AG09319 (cell line): ENCODE results near the gene PADI2.

ENCODE experiments used
- DNase-seq: peaks from one replicate; pipeline ENCODE4 v3.0.0-alpha.2; 2010; ENCODE audit warnings: low read depth; ENCODE audit errors: extremely low read depth
- TF ChIP-seq, protein P1 (sequence below): IDR thresholded peaks from 2 replicates; pipeline ENCODE4 v1.5.1; 2011; ENCODE audit warnings: low read depth, mild to moderate bottlenecking, inconsistent platforms, low read length, moderate library complexity

Gene PADI2

DNA sequence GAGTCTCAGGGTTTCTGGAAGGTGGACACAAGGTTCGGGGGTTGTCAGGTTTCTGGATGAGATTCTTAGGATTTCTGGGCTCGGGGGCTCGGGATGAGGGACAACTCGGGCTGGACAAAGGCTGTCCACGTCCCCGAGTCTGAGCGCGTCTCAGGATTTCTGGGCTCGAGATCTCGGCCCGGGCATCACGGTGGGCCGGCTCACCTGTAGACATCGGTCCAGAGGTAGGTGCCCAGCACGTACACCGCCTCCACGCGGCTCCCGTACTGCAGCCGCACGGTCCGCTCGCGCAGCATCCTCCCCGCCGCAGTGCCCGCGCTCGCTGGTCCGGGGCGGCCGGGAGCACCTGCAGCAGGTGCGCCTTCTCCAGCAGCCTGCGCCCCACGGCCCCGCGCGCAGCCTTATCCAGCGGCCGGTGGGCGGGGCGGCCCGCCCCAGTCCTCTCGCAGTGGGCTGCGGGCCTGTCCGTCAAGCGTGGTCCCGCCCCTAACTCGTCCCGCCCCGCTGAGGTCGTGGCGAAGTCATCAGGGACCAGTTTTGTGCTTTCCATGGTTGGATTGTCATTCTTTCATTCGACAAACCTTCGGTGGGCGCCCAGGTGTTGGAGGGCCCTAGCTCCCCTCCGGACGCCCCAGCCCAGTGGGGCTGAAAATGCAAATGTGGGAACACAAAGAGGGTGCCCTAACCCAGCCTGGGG is at the start of gene PADI2:
TSS of gene PADI2 (minus strand) at position 376 of the 697 bp plus-strand sequence. CDS start at position 296, 80 bp downstream.
- DNase-seq: no peak
- TF ChIP-seq, protein P1, sequence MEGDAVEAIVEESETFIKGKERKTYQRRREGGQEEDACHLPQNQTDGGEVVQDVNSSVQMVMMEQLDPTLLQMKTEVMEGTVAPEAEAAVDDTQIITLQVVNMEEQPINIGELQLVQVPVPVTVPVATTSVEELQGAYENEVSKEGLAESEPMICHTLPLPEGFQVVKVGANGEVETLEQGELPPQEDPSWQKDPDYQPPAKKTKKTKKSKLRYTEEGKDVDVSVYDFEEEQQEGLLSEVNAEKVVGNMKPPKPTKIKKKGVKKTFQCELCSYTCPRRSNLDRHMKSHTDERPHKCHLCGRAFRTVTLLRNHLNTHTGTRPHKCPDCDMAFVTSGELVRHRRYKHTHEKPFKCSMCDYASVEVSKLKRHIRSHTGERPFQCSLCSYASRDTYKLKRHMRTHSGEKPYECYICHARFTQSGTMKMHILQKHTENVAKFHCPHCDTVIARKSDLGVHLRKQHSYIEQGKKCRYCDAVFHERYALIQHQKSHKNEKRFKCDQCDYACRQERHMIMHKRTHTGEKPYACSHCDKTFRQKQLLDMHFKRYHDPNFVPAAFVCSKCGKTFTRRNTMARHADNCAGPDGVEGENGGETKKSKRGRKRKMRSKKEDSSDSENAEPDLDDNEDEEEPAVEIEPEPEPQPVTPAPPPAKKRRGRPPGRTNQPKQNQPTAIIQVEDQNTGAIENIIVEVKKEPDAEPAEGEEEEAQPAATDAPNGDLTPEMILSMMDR: no peak

DNA sequence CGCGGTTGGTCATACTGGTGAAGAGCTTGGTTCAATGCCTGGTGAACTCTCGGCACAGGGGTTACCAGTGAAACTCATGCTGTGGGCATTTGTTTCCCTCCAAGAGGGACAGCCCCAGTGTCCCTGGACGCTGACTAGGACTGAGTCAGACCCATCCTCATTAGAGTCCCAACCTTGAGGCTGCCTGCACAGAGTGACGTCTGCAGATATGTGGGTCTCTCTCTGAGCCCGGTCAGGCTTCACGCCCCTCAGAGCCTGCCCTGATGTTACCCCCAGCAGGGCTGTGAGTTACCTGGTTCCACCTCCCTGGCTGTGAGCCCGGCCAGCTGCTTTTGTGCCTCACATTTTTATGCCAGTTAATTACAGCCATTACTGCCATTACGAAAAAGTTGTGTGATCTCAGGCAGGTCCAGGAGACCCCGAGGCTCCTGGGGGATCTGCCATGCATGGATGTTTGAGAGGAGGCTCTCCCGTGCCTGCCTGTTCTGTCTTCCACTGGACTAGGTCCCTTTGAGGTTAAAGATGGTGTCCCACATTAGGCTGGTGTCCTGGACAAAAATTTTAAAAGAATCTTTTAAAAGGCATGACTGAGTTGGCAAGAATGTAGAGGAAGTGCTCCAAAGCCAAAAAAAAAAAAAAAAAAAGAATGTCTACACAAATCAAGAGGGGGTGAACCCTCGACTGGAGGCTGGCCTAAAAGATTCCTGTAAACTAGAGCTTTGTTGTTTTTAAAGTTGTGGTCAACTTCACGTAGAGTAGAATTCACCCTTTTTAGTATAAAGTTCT is 49.0 kb upstream of the PADI2 start:
- DNase-seq: no peak

DNA sequence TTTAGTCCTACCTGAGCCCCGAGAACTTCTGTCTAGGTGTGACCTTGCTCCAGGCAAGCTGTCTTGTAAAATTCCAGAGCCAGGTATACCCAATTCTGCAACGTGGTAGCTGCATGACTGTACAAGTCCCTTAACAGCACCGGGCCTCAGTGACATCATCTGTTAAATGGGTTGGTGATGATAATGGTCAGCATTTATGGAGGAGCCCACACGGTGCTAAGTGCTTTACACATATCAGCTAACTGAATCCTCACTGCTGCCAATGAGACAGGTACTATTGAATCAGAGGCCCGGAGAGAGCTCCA is 48.5 kb upstream of the PADI2 start:
- DNase-seq: no peak
- TF ChIP-seq, protein P1: no peak

More for the DNA sequence above, 49.0 kb upstream of the PADI2 start:
- TF ChIP-seq, protein P1: no peak

DNA sequence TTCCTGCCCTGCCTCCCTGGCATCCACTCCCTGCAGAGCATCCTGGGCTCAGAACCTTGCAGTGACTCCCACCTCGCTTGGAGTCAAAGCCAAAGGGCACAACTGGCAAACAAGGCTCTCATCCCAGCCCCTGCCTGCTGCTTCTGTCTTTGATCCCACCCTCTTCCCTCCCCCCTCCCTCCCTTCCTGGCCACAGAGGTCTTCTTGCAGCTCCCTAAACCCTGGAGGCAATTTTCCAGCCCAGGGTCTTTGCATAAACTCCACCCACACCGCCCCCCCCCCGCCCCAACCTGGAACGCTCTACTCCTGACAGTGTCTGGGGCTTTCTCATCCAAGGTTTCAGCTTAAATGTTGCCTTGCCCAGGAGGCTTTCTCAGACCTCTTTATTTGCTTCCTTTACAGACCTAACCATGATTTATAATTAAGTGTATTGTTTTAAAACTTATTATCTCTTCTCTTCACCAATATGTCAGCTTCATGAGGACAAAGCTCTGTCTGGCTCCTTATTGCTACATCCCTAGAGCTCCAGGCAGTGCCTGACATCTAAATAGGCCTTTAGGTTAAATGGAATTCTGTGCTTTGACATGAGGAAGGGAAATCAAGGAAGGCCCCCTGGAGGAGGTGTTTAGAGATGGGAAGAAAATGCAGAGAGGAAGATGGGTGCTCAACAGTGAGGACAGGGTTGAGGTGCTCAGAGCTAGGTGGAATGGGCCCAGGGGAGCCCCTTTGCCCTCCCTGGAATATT is 48.0 kb upstream of the PADI2 start:
- TF ChIP-seq, protein P1: no peak
- no peak for DNase-seq

DNA sequence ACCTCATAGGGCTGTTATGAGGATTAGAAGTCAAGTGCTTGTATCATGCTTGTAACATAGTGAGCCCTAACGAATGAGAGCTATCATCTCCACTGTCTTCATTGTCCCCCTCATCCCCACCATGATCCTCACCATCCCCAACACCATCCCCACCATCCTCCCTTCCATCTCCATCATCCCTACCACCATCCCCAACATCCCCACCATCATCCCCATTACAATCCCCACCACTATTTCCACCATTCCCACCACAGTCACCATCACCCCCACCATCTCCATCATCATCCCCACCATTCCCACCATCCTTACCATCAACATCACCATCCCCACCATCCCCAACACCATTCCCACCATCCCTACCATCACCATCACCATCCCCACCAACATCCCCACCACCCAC is 46.6 kb upstream of the PADI2 start:
- no peak for DNase-seq
- TF ChIP-seq, protein P1: no peak

DNA sequence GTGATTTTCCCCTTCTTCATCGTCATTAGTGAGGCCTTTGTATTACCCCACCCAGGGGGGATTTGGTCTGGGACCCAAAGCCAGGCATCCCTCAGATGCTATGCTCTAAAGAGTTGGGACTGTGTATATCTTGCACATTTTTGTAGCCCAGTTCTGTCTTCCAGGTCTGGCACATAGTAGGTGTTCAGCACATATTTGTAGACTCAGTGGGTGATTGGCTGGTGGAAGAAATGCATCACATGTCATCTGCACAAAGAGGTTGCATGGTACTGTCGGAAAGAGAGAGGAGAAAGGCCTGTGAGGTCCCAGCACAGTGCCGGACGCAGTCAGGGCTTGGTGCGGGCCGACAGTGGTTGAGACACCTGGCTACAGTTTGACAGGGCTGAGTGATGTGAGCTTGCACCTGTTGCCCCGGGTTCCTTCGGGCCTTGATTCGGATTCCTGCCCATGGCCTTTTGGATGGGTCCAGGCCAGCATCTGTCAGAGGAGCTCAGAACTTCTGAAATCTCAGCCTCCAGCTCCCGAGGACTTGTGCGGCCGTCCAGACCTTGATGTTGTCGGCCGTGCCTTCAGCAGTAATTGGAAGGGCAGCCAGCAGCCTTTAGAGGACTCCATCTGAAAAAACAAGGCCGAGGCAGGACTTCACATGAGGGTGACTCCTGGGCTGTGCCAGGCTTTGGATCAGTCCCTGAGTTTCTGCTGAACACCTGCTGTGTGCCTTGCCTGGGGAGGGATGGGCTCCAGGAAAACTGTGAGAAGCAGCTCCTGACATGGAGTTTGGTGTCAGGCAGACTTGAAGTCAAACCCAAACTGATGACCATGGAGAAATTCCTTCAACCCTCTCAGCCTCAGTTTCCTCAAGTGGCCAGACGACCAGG is 44.8 kb upstream of the PADI2 start:
- TF ChIP-seq, protein P1: no peak
- DNase-seq: no peak
